GM18499 (cell line): ENCODE results near the gene NHSL2.
"Not testable (repeated sequence)": the region's sequence is repeated elsewhere in the genome, so short reads cannot be mapped to it uniquely, and the experiment has no call there.

ENCODE experiments used
- ATAC-seq: cut with Tn5 transposase; IDR thresholded peaks from one replicate; pipeline ENCODE4 v1.9.1; 2021; ENCODE audit warnings: moderate number of reproducible peaks; ENCODE audit not compliant: insufficient read depth, unreplicated experiment

The NHSL2 gene

GRCh38 chrX:71919886-71920285 is 9.2 kb downstream of the NHSL2 start:
- no peak for ATAC-seq

- ATAC-seq, result no peak
Observed at GRCh38 chrX:71922686-71923085, 12.0 kb downstream of the NHSL2 start.

- ATAC-seq, result no peak
Observed at GRCh38 chrX:71923516-71923915, 12.9 kb downstream of the NHSL2 start.

- no peak for ATAC-seq
Observed at GRCh38 chrX:71927040-71927439, 16.4 kb downstream of the NHSL2 start.

- ATAC-seq, result no peak
Observed at GRCh38 chrX:71928856-71929255, 18.2 kb downstream of the NHSL2 start.

GRCh38 chrX:71930298-71930697 is 19.7 kb downstream of the NHSL2 start:
- ATAC-seq, result no peak

GRCh38 chrX:71935476-71935875 is 24.8 kb downstream of the NHSL2 start:
- no peak for ATAC-seq

- ATAC-seq, result no peak
Observed at GRCh38 chrX:71936632-71937031, 26.0 kb downstream of the NHSL2 start.

GRCh38 chrX:71938371-71938770 is 27.7 kb downstream of the NHSL2 start:
- no peak for ATAC-seq

GRCh38 chrX:71941145-71941544 is 30.5 kb downstream of the NHSL2 start:
- ATAC-seq, result no peak

GRCh38 chrX:71941776-71942175 is 31.1 kb downstream of the NHSL2 start:
- ATAC-seq, result no peak

- ATAC-seq, result no peak
Observed at GRCh38 chrX:71944369-71944768, 33.7 kb downstream of the NHSL2 start.

GRCh38 chrX:71945237-71945805 is 34.7 kb downstream of the NHSL2 start:
- ATAC-seq, result no peak

GRCh38 chrX:71949363-71949762 is 38.7 kb downstream of the NHSL2 start:
- ATAC-seq, result no peak

- ATAC-seq, result no peak
Observed at GRCh38 chrX:71949844-71950445, 39.3 kb downstream of the NHSL2 start.

GRCh38 chrX:71953391-71953790 is 42.7 kb downstream of the NHSL2 start:
- no peak for ATAC-seq

- ATAC-seq, result no peak
Observed at GRCh38 chrX:71953946-71954345, 43.3 kb downstream of the NHSL2 start.

GRCh38 chrX:71954458-71954857 is 43.8 kb downstream of the NHSL2 start:
- ATAC-seq, result no peak

GRCh38 chrX:71955530-71956120 is 45.0 kb downstream of the NHSL2 start:
- ATAC-seq, result no peak

GRCh38 chrX:71958281-71958675 is 47.6 kb downstream of the NHSL2 start:
- no peak for ATAC-seq

GRCh38 chrX:71964184-71964583 is 53.5 kb downstream of the NHSL2 start:
- ATAC-seq, result not testable (repeated sequence)

GRCh38 chrX:71974916-71975315 is 64.3 kb downstream of the NHSL2 start:
- ATAC-seq, result no peak
